Ammon's horn (tissue), 1 donor: ENCODE results near the gene TACO1.

Source experiments
- DNase-seq: peaks from one replicate; pipeline ENCODE4 v3.0.0-alpha.2; 2016; ENCODE audit warnings: low spot score

Gene TACO1

DNA sequence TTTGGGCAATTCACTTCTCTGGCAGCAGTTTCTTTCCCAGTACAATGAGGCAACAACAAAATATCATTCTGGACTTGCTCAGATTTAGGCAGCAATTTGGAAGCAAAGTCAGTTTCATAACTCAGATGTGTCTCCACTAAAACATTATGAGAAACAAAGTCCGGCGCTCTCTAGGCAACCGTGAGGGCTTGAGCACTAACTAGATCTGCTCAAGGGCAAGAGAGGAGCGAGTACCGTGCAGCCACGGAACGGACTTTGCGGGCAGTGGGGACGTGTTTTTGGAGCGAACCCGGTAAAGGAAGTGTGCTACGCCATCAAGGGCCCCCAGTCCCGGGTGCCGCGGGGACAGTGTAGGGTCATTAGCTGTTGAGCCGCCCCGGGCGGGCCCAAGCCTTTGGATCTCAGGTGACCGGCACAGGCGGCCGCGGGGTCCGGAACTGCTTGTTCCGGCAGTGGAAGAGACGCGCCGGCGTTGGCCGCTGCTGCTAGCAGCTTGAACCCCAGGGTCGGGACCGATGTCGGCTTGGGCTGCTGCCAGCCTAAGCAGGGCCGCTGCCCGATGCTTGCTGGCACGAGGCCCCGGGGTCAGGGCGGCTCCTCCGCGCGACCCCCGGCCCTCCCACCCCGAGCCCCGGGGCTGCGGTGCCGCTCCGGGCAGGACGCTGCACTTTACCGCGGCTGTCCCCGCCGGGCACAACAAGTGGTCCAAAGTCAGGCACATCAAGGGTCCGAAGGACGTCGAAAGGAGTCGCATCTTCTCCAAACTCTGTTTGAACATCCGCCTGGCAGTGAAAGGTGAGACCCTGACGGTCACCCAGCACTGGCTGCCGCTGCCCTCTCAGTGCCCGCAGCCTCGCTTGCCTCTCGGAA is at the start of gene TACO1:
TSS of gene TACO1 (plus strand) at position 327 of the 870 bp plus-strand sequence. CDS start at position 516, 189 bp downstream.
- peak; percentile 86 for DNase-seq

DNA sequence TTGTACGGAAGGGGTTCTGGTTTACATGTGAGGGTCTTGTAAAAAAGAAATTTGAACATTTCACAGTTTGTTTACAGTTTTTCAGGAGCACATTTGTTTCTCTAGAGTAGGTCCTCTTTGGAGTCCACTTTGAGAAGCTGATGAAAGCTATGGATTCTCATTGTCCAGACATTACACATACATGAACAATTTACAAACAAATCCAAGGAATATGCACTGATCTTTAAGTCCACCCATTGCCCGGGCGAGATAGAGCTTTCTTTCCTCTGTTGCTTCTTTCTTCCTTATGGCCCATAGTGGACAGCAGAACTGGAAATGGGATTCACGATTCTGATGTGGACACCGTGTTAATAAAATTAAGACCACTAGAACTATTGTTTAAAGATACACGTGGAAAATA is 48.5 kb upstream of the TACO1 start:
- DNase-seq = no peak

DNA sequence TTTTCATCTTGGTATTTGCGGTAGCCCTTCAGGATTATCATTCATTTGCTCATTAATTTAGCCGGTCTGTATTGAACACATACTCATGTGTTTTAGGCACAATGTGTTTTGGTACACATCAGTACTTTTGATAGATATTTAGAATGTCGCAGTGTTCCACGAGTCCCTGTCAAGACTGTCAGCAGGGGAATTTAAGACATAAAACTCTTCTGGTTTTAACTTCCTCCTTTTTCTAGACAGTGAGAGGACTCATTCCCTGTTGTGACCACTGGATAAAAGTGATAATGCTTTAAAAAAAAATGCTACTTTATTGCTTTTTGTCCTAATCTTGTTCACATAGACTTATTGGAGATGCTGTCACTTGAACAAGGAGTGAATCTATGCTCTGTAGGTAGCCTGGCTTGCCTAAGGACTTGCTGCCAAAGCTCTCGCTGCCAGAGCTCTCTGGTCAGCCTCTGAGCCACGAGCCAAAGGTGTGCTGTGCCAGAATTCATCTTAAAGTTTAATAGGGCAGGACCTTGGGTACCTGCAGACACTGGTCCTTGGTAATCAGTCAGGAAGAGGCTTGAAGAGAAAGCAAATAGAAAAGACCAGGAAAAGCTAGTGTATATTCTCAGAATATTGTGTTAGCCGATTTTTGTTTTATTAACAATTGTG is 45.1 kb upstream of the TACO1 start:
- DNase-seq = no peak

DNA sequence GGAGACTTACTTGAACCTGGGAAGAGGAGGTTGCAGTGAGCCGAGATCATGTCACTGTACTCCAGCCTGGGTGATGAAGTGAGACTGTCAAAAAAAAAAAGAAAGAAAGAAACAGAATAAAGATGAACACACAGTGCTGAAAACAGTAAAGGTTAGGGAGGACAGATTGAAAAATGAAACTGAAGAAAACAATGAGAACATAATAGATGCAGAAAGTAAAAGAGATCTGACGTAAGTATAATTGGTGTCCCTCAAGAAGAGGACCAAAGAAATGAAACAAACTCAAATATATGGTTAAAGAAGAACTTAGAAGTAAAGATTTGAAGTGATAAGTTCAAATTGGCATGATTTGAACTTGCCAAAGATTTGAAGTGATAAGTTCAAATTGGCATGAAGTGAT is 43.3 kb upstream of the TACO1 start:
- no peak for DNase-seq

DNA sequence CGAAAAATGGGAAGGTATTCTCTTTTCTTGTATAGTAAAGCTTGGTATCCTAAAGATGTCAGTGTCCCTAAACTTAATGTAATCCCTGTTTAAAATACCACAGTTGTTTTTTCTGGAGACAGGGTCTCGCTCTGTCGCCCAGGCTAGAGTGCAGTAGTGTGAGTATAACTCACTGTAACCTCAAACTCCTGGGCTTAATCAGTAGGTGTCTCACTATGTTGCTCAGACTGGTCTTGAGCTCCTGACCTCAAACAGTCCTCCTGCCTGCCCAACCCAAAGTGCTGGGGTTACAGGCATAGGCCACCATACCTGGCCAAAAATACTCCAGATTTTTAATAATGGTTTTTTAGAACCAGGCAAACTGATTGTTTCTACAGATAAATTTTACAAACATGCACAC is 42.3 kb upstream of the TACO1 start:
- no peak for DNase-seq

DNA sequence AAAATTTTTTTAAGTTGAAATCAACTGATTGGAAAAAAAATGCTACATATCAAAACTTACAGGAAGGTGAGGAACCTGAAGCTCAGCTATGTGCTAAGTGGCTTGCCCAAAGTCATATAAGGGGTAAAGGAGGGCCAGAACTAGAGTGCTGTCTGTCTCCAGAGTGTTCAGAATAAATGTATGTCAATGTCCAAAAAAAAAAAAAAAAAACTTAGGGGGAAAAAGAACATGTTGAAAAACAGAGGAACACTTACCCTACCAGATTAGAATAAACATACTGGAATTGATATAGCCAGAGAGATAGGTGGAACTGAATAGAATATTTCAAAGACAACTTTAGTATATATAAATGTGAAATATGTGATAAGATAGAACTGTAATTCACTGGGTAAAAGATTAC is 38.9 kb upstream of the TACO1 start:
- DNase-seq = no peak

DNA sequence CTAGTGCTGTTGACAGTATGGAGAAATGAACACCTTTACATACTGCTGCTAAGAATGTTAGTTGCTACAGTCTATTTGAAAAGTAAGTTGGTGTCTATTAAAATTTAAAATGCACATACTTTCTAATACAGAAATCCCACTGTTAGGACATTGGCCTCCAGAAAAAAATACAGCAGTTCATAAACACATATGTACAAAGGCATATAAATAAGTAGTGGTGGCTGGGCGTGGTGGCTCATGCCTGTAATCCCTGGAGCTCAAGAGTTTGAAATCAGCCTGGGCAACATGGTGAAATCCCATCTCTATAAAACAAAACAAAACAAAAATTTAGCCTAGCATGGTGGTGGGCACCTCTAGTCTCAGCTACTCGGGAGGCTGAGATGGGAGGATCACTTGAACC is 37.4 kb upstream of the TACO1 start:
- DNase-seq = no peak

DNA sequence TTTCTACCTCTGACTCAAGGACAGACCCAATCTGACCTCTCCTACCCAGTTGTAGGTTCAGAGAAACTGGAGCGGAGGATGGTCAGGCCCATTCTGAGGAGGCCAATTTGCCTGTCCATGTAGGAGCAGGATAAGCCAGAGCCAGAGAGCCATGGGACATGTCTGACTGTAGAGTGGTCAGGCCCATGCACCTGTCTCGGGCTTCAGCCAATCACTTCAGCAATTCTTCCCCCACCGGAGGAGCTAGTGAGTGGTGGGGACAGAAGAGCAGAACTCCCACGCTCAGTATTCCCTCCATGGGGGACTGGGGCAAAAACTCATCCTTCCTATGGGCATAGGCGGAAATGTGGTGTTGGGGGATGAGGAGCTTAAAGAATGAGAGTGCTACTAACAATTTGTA is 36.1 kb upstream of the TACO1 start:
- DNase-seq = no peak

DNA sequence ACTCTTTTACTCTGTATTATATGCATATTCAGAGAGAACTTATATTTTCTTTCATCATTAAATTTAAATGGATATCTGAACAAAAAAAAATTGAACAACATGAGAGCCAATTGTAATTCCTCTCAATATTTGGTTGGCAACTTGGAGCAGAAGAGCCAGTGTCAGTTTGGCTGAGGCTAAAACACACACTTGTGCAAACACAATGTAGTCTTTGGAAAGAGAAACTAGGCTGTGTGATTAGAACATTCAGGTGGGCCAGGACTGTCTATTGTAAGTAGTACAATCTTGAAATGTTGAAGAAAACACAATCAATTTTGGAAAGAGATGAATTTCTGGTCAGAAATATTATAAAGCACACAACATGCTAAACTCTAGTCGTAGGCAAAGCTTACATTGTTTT is 33.5 kb upstream of the TACO1 start:
- no peak for DNase-seq

DNA sequence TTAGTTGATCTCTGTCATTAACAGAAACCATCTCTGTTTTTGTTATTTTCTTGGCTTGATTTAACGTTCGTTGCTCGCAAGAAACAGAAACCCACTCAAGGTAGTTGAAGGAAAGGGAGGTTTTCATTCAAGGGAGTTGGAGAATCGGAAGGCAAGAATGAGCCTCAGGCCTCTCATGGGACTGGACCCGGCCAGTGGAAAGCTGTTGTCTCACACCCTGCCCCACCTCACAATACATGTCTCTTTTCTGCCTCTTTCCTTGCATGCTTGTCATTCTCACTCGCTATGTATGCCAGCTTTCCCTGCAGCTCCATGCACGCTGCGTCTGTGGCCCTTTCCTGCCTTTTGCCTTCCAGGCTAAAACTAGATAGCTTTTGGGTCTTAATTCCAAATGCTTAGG is 32.1 kb upstream of the TACO1 start:
- no peak for DNase-seq

DNA sequence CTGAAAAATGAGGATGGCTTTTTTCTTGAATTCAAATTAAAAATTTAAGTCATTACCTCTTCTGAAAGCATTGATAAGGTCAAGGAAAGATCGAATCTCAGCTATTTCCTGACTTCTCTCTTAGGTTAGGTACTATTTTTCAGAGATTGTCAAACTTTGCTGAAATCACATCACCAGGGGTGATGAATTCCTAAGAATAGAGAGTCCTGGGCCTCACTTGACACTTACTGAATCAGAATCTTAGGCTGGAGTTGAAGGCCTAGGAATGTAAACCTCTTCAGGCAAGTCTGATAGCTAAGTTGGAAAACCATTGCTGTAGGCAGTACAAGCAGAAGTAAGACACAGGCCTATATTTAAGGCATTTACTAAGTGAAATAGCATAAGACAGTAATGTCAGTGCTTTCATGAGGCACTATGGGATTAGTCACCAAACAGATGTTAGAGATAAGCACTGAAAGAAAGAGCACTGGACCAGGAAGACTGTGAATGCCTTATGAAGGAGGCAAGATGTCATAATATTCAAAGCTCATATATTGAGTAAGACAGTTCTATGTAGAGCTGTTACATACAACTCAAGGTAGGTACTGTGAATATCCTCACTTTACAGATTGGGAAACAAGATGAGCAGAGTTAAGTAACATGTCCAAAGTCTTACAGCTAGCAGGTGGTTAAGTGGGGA is 28.9 kb upstream of the TACO1 start:
- no peak for DNase-seq

DNA sequence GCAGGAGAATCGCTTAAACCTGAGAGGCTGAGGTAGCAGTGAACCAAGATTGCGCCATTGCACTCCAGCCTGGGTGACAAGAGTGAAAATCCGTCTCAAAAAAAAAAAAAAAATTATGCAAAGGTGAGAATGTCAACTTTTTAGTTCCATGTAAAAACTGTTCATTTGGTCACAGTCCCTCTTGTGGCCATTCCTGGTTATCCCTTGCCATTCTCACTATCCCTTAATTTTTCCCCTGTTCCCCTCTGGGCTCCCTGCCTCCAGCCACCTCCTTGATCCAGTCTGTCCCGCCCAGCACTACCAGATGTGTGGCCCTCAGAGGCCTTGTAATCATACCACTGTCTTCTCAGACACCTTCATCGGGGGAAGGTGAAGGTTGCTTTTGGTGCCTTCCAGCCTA is 27.1 kb upstream of the TACO1 start:
- DNase-seq = no peak

DNA sequence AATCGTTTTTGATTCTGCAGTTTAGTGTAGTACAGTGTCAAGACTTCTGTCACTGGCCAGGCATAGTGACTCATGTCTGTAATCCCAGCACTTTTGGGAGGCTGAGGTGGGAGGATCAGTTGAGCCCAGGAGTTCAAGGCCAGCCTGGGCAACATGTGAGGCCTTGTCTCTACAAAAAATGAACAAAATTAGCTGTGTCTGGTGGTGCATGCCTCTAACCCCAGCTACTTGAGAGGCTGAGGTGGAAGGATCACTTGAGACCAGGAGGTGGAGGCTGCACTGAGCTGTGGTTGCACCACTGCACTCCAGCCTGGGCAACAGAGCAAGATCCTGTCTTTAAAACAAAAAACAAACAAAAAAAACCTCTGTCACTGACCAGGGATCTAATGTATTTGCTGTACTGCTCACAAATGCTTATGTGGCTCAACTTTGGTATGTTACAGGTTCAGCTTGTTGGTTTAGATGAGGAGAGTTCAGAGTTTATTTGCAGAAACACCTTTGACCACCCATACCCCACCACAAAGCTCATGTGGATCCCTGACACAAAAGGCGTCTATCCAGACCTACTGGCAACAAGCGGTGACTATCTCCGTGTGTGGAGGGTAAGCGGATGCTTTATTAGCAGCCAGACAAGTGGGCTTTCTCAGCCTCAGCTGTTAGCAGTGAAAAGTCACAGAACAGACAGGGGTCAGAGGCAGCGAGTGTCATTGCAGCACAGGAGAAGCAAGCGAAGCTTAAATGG is 22.5 kb upstream of the TACO1 start:
- DNase-seq = no peak

DNA sequence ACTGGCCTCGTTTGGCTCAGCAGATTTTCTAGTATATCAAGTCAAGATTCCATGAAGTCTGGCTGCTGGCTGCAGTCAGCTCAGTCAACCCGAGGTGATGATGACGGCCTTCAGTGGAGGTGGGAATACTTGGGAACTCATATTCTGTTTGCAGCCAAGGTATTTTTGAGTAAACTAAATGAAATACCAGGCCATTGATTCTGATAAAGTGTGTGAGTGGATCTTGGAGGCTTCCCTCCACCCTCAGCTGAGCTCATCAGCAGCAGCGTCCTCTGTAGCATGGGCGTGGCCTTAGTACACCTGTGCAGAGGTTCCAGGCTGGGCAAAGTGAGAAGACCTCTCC is 22.0 kb upstream of the TACO1 start:
- no peak for DNase-seq

DNA sequence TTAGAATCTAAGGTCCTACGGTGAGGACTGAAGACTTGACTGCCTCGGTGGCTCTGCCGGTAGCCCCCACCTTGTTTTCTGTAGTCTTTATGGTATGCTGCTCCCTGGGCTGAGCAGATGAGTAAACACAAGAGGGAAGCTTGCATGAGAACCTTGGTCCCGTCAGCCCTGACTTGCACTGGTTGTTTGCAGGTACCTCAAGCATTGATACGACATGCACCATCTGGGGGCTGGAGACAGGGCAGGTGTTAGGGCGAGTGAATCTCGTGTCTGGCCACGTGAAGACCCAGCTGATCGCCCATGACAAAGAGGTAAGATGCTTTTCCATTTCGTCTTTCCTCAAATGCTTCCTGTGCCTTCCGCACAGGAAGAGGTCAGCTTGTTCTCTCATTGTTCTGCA is 21.1 kb upstream of the TACO1 start:
- no peak for DNase-seq

DNA sequence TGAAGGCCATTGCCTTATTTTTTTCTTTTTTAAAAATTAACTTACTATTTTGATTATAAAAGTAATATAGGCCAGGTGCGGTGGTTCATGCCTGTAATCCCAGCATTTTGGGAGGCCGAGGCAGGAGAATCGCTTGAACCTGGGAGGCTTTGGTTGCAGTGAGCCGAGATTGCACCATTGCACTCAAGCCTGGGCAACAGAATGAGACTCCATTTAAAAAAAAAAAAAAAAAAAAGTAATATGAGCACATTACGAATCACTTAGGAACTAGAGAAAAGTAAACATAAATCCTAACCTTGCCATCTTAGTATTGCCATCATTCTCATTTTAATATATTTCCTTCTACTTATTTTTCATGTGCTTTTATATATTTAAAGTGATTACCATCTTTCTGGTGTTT is 12.9 kb upstream of the TACO1 start:
- DNase-seq = no peak

DNA sequence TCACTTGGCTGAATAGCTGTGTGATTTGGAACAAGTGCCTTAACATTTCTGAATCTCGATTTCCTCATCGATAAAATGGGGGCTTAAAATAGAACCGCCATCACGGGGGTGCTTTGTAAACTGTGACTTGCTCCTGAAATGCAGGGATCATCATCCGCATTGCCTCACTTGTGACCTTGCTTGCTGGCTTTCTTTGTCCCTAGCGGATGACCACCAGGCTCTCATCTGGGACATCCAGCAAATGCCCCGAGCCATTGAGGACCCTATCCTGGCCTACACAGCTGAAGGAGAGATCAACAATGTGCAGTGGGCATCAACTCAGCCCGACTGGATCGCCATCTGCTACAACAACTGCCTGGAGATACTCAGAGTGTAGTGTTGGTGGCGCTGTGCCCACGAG is 11.9 kb upstream of the TACO1 start:
- DNase-seq = no peak

DNA sequence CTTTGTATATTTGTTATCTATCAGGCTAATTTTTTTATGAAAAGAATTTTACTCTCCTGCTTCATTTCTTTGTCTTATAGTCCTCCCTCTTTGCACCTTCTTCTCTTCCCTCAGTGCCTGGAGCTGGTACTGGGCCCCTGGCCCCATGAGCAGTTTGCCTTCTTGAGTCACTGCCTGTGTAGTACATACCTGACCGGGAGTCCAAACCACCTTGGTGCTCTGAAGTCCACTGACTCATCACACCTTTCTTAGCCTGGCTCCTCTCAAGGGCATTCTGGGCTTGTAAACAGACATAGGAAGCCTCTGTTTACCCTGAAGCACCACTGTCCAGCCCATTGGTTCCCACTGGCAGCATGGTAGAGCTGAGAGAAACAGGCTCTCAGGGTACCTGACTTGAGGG is 11.0 kb upstream of the TACO1 start:
- DNase-seq = no peak

DNA sequence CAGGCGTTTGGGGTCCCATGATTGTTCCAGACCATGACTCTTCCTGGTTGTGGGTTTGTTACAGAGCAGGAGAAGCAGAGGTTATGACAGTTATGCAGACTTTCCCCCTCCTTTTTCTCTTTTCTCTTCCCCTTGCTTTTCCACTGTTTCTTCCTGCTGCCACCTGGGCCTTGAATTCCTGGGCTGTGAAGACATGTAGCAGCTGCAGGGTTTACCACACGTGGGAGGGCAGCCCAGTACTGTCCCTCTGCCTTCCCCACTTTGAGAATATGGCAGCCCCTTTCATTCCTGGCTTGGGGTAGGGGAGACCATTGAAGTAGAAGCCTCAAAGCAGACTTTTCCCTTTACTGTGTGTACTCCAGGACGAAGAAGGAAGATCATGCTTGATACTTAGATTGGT is 7.9 kb upstream of the TACO1 start:
- DNase-seq = no peak

DNA sequence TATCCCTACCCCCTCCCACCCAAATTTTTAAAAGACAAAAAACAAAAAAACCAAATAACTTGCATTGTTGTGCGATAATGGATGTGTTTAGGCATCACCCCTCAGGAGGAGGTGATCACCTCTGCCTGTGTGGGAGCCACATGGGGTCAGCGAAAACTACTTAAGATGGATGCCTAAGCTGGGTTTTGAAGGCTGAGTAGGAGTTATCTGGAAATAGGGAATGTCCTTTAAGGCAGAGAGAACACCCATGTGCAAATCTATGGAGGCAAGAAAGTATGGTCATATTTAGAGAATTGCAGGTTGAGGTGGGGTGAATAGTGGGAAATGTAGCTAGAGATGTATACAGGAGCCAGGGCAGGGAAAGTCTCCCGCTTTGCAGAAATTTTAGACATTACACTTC is 5.6 kb upstream of the TACO1 start:
- DNase-seq = no peak

DNA sequence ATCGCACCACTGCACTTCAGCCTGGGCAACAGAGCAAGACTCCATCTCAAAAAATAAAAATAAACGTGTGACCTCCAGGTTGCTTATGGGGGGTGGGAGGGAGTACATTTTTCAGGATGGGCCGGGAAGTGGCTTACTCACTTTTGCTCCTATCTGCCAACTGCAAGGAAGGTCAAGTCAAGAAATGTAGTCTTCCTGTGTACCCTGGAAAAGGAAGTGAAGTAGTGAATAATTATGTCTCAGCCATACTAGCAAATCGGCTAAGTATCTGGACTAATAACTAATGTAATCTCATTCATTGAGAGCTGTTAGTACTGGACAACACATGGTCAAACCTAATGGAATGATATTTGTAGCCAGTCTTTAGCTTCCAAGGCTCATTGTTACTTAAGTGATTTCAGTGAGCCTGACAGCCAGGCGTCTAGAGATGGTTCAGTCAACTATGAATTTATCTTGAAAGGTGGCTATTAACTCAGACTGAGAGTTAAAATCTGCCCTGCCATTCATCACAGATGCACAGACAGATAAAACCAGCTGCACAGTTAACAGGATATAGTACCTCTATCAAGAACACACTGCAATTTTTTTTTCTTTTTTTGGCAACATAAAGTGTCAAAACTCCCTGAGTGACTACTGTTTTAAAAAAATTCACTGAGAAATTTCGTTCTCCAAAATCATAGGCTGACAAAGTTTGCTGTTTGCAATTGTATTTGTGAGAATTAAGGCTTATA is 3.7 kb upstream of the TACO1 start:
- no peak for DNase-seq

DNA sequence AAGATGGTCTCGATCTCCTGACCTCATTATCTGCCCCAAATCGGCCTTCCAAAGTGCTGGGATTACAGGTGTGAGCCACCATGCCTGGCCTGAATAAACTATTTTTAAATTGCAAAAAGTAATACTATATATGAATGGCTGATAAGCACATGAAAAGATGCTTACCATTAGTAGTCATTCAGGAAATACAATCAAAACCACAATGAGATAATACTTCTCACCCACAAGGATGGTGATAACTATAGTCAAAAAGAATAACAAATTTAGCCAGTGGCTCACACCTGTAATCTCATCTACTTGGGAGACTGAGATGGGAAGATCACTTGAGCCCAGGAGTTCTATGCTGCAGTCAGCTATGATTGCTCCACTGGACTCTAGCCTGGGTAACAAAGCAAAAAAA is 2.4 kb upstream of the TACO1 start:
- no peak for DNase-seq
